Nephron progenitor cell (in vitro differentiated cells): ENCODE measurements around the gene IL3.

Source experiments
- DNase-seq: peaks from one replicate; pipeline ENCODE4 v3.0.0; 2021
- H3K27ac Mint-ChIP-seq: 2 replicates; pipeline ENCODE4 v1.8.0; 2021; ENCODE audit warnings: mild to moderate bottlenecking, moderate library complexity, mixed read lengths
- H3K27me3 Mint-ChIP-seq: 2 replicates; pipeline ENCODE4 v1.8.0; 2021; ENCODE audit warnings: mild to moderate bottlenecking, low read depth, mixed read lengths; ENCODE audit not compliant: poor library complexity
- H3K36me3 Mint-ChIP-seq: 2 replicates; pipeline ENCODE4 v1.8.0; 2021; ENCODE audit warnings: low read depth, mixed read lengths
- H3K4me1 Mint-ChIP-seq: 2 replicates; pipeline ENCODE4 v1.8.0; 2021; ENCODE audit warnings: mixed read lengths
- H3K4me3 Mint-ChIP-seq: 2 replicates; pipeline ENCODE4 v1.8.0; 2021; ENCODE audit warnings: mild to moderate bottlenecking, moderate library complexity, mixed read lengths
- H3K9me3 Mint-ChIP-seq: 2 replicates; pipeline ENCODE4 v1.8.0; 2021; ENCODE audit warnings: mild to moderate bottlenecking, moderate library complexity, mixed read lengths
- CTCF ChIP-seq: fragments of 200-600 bp; sonication (generic); IDR thresholded peaks from 2 replicates; pipeline ENCODE4 v1.5.0; 2021; ENCODE audit warnings: antibody characterized with exemption

Gene IL3

GRCh38 chr5:132019857-132020555 is 40.4 kb upstream of the IL3 start:
- H3K27ac Mint-ChIP-seq = no peak overlapping the region
- H3K27me3 Mint-ChIP-seq = peaks cover 74% of the 10 kb centered on the region
- no peaks in the 10 kb centered on the region for H3K4me1 Mint-ChIP-seq
- no peaks in the 10 kb centered on the region for H3K36me3 Mint-ChIP-seq
- no peak for DNase-seq
- TF ChIP-seq CTCF = no peak
- no peak overlapping the region for H3K4me3 Mint-ChIP-seq
- H3K9me3 Mint-ChIP-seq = no peaks in the 10 kb centered on the region

- H3K27me3 Mint-ChIP-seq = peaks cover 69% of the 10 kb centered on the region
These were observed 39.7 kb upstream of the IL3 start for GRCh38 chr5:132020568-132021339.

GRCh38 chr5:132021654-132022053 is 38.8 kb upstream of the IL3 start:
- Mint-ChIP-seq H3K4me3 (no peak overlapping the region), H3K27me3 (peaks cover 60% of the 10 kb centered on the region), H3K9me3 (no peaks in the 10 kb centered on the region), H3K4me1 (no peaks in the 10 kb centered on the region), H3K27ac (no peak overlapping the region), H3K36me3 (no peaks in the 10 kb centered on the region)
- DNase-seq = no peak
- TF ChIP-seq CTCF = no peak

More at GRCh38 chr5:132020568-132021339, 39.7 kb upstream of the IL3 start:
- no peaks in the 10 kb centered on the region for H3K36me3 Mint-ChIP-seq
- H3K4me1 Mint-ChIP-seq = no peaks in the 10 kb centered on the region
- H3K27ac Mint-ChIP-seq = no peak overlapping the region
- no peaks in the 10 kb centered on the region for H3K9me3 Mint-ChIP-seq
- no peak overlapping the region for H3K4me3 Mint-ChIP-seq
- DNase-seq = no peak
- TF ChIP-seq CTCF = no peak

GRCh38 chr5:132022737-132023136 is 37.7 kb upstream of the IL3 start:
- no peak overlapping the region for H3K4me3 Mint-ChIP-seq
- no peaks in the 10 kb centered on the region for H3K4me1 Mint-ChIP-seq
- no peaks in the 10 kb centered on the region for H3K9me3 Mint-ChIP-seq
- peaks cover 51% of the 10 kb centered on the region for H3K27me3 Mint-ChIP-seq
- no peak overlapping the region for H3K27ac Mint-ChIP-seq
- no peak for DNase-seq
- TF ChIP-seq CTCF = no peak
- H3K36me3 Mint-ChIP-seq = no peaks in the 10 kb centered on the region

- H3K9me3 Mint-ChIP-seq = no peaks in the 10 kb centered on the region
- H3K27ac Mint-ChIP-seq = no peak overlapping the region
- peaks cover 48% of the 10 kb centered on the region for H3K27me3 Mint-ChIP-seq
- TF ChIP-seq CTCF = no peak
- no peak for DNase-seq
- no peak overlapping the region for H3K4me3 Mint-ChIP-seq
- no peaks in the 10 kb centered on the region for H3K4me1 Mint-ChIP-seq
- no peaks in the 10 kb centered on the region for H3K36me3 Mint-ChIP-seq
These were observed 37.0 kb upstream of the IL3 start for GRCh38 chr5:132023258-132024116.
